Stimulated activated CD8-positive, alpha-beta memory T cell treated with anti-CD3 and anti-CD28 coated beads, Interleukin-7, amount 100 ng/mL, for 4 hours (primary cell): Measurements from ENCODE around the gene NCK2.
"Not testable (repeated sequence)": the region's sequence is repeated elsewhere in the genome, so short reads cannot be mapped to it uniquely, and the experiment has no call there.

Experiments used
- DNase-seq, 2 donors: peaks; one replicate each; pipeline ENCODE4 v3.0.0-alpha.2; 2020; ENCODE audit warnings: low read depth in 2 of 2

Gene NCK2

DNA sequence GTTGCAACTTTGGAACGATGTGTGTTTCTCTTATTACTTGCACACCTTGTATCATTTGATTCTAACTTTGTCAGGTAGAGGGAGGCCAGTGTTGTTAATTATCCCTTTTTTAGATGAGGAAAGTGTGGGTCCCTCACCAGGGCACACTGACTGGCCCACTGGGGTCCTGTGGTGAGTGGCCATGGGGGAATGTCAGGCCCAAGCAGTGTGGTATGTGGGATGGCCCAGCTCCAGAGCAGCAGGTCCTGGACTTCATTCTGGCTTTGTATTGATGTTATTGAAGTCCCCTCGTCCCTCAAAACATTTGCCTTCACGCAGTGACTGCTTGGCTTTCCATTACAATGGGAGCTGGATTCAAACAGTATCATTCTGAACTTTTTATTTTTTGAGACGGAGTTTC is 11.7 kb downstream of the NCK2 start:
- DNase-seq, result no peak

DNA sequence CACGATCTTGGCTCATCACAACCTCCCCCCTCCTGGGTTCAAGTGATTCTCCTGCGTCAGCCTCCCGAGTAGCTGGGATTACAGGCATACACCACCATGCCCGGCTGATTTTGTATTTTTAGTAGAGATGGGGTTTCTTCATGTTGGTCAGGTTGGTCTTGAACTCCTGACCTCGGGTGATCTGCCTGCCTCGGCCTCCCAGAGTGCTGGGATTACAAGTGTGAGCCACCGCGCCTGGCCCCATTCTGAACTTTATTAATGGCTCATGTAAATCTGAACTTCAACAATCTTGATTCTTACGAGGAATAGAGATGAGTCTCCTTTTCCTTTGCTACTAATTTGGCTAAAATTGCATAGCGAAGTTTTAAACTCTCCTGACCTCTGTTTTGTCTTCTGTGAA is 12.2 kb downstream of the NCK2 start:
- not testable (repeated sequence) for DNase-seq

DNA sequence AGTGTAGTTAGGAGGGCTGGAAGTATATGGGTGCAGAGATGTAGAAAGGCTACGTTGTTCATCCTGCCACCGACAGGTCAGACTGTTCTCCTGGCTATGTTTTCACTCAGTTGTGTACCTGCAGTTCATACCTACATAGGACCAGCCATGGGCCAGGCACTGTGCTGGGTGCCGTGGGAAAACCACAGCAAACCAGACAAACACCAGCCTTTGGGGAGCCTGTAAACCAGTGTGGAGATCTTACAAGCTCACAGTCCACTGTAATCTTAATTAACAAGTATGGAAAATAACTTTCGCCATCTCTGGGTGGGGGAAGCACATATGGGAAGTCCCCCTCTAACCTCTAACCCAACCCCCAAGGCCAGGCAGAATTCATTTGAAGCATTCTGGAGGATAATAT is 12.7 kb downstream of the NCK2 start:
- DNase-seq, result no peak

DNA sequence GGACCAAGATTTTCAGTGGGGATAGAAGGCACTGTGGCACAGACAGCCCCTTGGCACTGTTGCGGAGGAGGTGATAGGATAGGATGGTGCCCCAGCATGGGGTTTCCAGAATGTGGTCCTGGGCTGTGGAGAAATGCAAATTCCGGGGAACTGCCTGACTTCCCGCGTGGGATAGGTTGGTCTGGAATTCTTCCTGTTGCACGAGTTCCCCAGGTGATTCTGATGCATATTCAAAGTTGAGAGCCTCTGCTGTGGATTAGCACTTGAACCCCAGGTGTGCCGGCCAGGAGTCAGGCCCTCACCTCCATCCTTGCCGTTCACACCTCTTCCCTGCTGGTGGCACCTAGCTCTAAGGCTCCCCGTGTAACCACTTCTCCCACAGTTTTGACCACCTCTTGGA is 15.5 kb downstream of the NCK2 start:
- no peak for DNase-seq

DNA sequence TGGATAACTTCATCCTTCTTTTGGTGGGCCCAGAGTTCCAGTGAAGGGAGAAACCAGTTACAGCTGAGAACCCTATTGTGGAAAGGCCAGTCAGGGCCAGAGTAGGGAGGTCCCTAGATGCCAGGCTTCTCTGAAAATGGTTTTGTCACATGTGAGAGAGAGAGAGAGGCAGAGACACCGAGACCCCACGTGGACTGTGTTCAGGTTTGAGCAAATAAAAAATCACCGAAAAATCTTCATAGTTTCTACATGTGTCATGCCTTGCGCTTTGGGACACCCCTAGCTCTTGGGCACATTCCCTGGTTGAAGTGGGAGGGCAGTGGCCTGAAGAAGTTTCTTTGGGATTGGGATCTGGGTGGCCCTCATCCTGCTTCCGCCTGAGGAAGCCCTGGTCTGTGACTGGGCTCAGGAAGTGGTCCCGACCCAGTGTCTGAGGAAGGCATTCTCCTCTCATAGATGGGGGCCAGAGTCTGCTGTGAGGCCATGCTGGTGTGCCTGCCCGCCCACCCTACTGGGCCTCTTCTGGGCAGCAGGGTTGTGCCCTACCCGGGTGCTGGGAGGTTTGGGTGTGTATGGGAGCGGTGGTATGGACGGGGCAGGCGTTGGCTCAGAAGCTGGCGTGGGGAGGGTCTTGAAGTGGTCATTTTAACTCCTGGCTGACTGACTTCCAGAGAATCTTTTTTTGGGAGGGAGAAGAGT is 16.1 kb downstream of the NCK2 start:
- DNase-seq, result no peak

DNA sequence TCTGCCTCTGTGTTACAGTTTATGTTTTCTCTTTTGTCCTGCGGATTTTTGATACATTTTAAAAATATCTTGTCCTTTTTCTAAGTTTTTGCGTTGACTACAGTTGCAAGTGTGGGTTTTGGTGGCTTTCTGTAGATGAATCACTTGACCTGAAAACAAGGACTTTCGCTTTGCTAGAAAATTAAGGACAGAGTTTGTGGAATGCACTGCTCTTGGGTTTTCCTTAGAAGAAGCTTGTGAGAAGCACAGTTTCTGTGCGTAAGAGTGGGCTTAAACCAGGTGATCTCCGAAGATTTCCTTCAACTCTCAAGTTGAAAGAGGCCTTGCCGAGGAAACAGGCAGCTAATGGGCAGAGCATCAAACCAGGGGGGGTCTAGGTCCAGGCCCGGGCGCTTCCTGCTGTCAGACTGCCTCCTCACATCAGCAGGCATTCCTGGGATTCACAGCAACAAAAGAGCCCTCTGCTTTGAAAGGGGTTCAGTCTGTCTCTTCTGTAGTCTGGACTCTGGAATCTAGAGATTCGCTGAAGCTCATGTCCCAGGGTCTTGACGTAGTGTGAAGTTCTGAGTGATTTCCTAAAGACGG is 17.3 kb downstream of the NCK2 start:
- DNase-seq, result no peak

DNA sequence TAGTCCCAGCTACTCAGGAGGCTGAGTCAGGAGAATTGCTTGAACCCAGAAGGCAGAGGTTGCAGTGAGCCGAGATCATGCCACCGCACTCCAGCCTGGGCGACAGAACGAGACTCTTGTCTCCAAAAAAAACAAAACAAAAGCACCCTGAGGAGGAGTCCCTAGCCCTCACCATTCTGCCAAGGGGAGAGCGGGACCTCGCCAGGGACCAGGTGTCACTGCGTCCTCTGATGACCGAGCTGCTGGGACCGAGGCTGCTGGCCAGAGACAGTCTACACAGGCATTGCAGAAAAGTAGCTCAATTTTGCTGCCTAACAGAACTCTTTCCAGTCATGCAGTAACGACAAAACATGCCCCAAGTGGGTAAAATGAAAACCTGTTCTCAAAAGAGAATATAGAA is 18.4 kb downstream of the NCK2 start:
- no peak for DNase-seq

DNA sequence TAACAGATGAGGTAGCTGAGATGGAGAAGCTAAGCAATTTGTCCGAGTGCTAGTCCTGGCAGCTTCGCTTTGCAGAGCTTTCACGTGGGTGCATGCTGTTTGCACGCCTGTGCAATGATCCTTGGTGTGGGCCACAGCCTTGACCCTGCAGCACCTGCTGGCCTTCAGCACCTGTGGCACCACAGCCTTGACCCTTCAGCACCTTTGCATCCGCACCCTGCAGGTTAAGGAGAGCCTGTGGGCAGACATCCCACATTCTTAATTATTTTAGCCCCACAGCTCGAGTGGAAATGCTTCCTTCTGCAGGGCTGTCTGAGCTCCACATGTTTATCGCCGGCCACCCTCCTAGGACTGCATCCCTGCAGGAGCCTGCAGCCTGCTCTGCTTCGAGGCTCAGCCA is 19.3 kb downstream of the NCK2 start:
- DNase-seq, result no peak

DNA sequence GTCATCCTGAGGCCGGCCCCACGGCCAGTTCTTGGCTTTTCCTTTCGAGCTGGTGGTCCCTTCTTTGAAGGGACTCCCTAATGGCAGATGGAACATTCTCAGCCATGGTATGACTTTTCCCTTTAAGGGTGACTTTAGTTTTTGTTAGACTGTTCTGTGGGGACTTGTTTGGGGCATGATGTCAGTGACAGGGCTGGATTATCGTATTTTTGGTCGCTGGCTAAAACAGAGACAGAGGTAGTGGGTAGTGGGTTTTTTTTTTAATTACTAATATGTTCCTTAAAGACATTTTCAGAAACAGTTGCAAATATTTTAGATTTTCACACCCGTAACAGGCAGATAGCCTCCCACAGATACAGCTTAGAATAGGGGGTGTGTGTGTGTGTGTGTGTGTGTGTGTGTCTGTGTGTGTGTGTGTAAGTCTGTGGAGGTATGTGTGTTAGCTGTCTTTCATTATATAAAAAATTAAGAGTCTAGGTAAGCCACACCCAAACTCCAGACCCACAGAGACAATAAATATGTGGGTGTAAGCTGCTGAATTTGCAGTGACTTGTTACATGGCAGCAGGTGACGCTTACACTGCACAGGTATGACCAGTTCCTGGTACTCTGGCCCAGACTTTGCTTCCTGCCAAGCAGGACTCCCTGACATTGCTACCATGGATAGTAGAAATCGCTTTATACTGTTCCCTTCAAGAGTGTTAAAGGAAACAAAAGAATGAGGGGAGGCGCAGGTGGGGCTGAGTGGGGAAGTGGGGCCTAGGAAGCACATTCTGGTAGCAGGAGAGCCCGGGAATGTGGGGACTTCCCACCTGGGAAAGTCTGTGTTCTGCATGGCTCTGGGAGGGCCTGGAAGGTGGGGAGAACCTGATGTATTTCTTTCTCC is 20.9 kb downstream of the NCK2 start:
- no peak for DNase-seq

DNA sequence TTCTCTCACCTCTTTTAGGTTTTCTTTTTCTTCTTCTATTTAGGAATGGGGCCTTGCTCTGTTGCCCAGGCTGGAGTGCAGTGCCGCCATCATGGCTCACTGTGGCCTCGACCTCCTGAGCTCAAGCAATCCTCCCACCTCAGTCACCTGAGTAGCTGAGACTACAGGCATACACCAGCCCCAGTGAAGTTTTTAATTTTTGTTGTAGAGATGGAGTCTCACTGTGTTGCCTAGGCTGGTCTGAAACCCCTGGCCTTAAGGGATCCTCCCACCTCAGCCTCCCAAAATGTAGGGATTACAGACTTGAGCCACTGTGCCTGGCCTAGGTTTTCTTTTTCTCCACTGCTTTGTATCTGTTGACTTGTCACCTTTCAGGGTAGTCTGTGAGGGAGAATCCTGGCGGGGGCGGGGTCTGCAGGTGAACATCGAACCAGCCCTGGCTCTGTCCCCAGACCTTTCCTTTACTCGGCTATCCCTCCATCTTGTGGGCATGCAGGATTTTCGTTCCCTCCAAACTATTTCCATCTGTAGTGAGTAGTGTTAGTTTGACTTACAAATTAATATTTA is 21.7 kb downstream of the NCK2 start:
- no peak for DNase-seq

DNA sequence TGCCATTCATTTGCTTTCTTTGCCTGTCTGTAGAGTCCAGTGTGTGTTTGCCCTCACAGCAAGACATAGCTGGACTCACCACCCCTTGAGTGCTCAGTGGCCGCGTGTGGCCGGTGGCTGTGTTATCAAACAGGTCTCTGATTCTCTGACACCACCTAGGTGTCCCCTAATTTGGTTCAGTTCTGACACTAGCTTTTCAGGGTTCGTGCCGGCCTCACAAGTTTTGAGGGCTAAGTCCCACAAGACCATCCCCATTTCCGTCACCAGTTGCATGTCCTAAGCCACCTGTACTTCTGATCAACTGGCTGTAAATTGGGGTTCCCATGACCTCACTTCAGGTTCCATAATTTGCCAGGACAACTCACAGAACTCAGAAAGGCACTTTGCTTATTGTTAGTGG is 23.5 kb downstream of the NCK2 start:
- no peak for DNase-seq

DNA sequence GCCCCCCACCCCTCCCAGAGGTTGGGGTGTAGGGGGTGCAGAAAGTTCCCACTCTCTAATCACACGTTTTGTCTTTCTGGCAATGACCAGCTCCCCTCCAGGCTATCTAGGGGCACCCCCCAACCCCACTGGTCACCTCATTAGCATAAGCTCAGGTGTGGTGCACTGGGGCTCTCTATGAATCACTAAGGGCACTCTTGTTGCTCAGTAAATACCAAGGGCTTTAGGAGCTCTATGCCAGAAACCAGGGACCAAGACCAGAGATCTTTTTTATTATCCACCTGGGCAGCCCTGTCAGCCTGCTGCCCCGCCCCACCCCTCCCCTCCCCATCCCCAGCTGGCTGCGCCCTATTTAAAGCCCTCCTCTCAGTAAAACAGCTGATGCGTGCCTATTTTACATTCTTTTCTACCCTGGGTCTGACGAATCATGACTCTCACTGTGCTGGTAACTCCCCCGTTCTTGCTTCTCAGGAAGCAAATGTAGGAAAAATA is 24.3 kb downstream of the NCK2 start:
- DNase-seq, result no peak

DNA sequence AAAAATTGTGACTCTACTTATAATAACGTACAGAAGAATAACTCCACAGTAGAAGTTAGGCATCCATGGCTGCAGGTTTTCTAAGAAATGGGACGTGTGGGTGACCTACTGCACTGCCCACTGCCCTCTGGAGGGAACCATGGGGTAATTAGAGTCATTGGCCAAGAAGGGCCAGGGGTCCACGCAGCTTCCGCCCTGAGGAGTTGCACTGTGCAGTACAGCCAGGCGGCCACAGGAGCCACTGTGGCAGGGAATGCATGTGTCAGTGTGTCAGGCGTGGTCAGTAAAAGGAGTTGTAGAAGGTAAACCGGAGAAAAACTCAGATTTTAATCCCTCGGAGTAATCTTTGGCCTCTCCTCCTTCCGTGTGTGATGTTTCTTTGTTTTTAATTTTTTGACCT is 24.8 kb downstream of the NCK2 start:
- DNase-seq, result no peak

DNA sequence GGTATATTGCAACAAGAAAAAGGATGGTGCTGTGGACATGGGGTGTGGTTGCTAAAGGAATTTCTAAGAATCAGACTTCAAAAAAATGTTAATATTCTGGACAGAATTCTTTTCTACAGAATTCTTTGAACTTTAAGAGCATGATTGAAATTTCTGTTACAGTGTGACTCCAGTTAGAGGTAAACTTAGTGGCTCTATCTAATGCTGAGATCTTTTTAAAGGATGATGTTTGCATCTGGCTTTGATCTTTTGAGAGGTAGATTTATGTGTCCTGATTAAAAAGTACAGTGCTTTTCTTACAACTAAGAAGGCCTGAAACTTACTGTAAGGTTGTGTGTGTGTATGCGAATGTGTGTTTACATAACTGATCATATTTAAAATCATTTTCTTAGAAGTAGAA is 25.4 kb downstream of the NCK2 start:
- DNase-seq, result no peak

DNA sequence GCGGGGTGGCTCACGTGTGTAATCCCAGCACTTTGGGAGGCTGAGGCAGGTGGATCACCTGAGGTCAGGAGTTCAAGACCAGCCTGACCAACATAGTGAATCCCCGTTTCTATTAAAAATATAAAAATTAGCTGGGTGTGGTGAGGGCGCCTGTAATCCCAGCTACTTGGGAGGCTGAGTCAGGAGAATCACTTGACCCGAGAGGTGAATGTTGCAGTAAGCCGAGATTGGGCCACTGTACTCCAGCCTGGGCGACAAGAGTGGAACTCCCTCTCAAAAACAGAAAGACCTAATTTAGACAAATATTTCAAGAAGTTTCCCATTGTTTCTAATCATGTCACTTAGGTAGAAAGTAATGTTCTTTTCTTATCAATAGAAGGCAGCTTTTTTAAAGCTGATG is 26.6 kb downstream of the NCK2 start:
- not testable (repeated sequence) for DNase-seq

DNA sequence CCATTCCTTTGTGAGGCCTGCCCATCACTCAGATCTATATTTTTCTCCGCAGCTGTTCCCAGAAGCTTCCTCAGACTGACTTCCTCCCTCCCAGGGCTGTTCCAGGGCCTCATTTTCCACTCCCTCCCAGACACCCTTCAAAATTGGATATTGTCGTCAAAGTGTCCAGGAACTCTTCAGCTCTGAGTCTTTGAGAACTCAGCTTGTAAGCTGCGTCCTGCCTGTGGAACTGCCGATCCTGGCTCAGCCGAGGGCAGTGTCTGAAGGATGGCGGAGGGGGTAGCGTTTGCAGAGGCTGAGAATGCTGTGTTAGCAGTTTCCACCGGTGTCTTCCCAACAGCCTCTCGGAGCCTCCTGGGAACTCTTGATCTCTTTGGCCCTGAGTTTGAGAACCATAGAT is 27.1 kb downstream of the NCK2 start:
- no peak for DNase-seq

DNA sequence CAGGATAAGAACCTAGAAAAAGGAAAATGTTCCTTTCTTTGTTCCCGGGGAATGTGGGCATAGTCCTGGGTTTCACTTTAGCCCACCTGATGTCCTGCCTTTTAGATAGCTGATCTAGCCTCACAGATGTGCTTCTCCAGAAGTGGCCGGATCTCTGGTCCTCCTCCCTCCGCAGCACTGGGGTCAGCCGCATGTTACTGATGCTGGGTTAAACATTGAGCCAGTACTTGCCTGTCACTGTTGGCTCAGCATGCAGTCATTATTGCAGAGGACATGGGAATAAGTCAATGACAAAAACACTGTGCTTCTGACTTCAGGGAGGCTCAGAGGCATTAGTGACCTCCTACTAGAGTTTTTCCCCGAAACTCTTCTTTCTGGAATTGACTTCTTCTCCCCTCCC is 27.6 kb downstream of the NCK2 start:
- DNase-seq, result no peak

DNA sequence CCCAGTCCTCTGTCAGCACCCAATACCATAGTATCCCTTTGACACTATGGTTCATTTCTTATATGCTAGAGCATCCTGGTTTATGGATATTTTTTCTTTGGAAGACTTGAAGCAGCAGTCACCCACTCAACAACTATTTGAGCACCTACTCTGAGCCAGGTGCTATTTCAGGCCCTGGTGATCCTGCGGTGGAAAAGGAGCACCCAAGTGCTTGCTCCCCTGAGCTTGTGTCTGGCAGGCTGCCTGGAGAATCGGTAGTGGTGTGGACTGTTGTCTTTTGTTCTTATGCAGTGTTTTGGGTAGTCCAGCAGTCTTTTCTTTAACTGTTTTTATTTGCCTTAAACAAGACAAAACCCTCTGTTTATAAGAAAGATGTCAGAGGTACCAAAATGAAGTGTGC is 28.9 kb downstream of the NCK2 start:
- no peak for DNase-seq

DNA sequence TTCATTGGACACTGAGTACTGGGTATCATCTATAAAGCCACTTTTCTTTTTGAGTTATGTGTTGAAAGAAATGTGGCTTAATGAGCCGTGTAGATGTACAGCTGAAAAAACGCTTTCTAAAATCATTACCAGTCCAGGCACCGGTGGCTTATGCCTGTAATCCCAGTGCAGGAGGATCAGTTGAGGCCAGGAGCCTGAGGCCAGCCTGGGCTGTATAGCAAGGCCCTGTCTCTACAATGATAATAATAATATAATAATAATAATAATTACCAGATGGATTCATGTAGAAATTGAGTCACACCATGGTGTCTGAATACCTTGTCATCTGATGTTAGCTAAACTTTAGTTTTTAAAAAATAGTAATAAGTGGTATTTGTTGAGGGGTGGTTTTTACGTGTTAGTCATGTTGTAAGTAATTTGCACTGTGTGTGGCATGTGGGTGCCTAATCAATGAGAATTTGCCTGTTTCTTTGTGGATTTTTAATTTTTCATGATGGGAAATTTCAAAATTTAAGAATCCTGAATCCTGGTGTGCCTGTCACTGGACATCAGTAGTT is 30.1 kb downstream of the NCK2 start:
- no peak for DNase-seq

DNA sequence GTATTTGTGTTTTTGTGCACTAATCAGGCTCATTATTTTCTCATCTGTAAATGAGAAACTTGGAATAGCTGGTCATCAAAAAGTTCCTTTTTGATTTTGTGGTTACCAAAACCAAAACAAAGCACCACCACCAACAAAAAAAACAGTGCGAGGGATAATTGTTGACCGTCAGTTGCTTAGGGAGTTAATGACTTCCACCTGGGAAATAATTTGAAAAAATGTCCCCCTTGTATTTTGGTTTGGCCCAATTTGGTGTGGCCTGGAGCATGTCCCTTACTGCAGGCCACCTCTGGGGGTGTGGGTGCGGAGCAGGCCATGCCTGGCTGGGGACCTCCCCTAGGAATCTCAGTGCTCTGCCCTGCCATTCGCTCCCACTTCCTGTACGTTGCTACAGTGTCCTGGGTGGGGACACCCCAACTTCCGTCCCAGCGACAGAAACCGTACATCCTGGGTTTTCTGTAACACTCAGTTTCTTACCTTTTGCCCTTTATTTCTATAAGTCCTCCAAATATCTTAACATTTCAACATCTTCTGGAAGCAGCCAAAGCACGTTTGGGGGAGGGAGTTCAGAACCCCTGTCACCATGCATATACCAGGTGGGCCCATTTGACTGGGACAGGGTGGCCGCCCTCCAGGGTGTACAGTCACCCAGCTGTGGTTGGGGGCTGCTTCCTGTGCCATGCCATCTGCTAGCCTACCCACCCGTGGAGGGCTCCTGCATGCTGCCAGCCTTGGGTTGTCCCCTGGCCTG is 31.3 kb downstream of the NCK2 start:
- no peak for DNase-seq

DNA sequence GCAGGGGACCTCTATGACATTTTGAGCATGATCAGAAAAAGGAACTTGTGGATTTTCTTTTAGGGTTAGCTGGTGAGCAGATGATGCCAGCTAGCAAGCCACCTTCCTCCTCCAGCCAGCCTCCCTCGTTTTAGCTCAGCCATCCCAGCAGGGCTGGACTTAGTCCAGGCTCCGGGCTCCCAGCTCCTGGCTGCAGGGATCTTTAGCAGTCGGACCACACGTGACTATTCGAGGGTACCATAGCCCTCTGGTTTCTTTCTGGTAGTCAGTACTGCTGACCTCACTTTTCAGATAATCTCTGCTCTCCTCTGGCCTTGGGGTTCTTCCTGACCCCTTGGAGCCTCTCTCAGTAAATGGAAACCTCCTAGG is 31.8 kb downstream of the NCK2 start:
- no peak for DNase-seq
